Measurements from ENCODE around the gene SCUBE2.

DNA sequence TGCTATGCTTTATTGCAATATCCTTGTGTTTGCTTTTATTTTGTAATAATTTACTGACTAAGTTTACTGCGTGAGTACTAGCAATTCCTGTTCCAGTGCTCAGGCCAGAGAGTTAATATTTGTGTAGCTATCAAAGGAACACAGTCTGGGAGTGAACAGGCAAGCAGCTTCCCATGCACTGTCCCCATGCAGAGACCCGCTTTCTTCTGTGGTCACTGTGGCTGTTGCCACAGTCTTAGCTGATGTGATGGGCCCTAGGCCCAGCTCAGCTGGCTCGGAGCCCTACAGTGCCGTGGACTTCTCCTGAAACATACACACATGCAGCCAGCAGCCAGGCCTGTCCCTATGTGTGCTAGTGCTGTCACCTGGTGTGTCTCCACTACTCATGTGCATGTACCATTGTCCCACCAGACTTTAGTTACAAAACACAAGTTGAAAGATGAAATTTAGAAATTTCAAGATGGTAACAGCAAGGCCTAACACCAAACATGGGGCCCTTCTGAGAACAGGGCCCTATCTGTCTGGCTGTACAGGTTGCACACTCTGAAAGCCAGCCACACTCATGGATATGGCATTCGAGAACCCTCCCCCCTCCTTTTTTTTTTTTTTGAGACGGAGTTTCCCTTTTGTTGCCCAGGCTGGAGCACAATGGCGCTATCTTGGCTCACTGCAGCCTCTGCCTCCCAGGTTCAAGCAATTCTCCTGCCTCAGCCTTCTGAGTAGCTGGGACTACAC, 12.3 kb upstream of the SCUBE2 start:
- TF ChIP-seq, protein P1, sequence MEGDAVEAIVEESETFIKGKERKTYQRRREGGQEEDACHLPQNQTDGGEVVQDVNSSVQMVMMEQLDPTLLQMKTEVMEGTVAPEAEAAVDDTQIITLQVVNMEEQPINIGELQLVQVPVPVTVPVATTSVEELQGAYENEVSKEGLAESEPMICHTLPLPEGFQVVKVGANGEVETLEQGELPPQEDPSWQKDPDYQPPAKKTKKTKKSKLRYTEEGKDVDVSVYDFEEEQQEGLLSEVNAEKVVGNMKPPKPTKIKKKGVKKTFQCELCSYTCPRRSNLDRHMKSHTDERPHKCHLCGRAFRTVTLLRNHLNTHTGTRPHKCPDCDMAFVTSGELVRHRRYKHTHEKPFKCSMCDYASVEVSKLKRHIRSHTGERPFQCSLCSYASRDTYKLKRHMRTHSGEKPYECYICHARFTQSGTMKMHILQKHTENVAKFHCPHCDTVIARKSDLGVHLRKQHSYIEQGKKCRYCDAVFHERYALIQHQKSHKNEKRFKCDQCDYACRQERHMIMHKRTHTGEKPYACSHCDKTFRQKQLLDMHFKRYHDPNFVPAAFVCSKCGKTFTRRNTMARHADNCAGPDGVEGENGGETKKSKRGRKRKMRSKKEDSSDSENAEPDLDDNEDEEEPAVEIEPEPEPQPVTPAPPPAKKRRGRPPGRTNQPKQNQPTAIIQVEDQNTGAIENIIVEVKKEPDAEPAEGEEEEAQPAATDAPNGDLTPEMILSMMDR (conservative IDR thresholded peaks at IDR 0.05; ENCODE audit: low read depth, low read length): no peak
- TF ChIP-seq RCOR1 (IDR thresholded peaks at IDR 0.05; ENCODE audit: insufficient replicate concordance, low read length) (no peak), BHLHE40 (IDR thresholded peaks at IDR 0.05; ENCODE audit: low read depth, low read length) (no peak), RAD21 (IDR thresholded peaks at IDR 0.05; ENCODE audit: low read length) (no peak), MAFK (IDR thresholded peaks at IDR 0.05; ENCODE audit: low read depth, low read length) (no peak), POLR2A (IDR thresholded peaks at IDR 0.05; ENCODE audit: low read depth, low read length) (no peak), MXI1 (IDR thresholded peaks at IDR 0.05; ENCODE audit: borderline replicate concordance, low read depth, low read length) (no peak)
- TF ChIP-seq, protein P2, sequence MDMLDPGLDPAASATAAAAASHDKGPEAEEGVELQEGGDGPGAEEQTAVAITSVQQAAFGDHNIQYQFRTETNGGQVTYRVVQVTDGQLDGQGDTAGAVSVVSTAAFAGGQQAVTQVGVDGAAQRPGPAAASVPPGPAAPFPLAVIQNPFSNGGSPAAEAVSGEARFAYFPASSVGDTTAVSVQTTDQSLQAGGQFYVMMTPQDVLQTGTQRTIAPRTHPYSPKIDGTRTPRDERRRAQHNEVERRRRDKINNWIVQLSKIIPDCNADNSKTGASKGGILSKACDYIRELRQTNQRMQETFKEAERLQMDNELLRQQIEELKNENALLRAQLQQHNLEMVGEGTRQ (IDR thresholded peaks at IDR 0.05; ENCODE audit: low read depth, low read length): no peak

Data from IMR-90 (cell line).